ENCODE measurements around the gene CISTR.

CISTR gene

DNA sequence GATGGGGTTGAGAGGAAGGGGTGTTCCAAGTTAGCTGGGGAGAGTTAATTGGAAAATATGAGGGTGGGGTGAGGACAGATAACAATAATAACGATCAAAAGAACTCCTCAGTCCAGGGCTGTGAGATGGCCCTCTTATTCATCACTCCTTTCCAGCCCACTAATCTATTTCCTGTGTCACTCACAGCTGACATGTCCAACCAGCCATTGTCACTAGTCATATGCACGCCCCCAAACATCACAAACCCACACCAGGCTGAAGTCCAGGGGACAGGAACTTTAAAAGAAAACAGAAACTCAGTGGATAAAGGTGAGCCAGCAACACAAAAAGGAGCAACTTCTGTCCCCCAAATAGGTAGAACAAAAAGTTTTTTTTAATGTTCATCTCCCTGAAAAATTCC lies 25.4 kb downstream of the CISTR start:
- H3K4me3 ChIP-seq (ENCODE audit: low read depth, low read length), result no peak overlapping the region
- H3K4me1 ChIP-seq (ENCODE audit: control insufficient read depth, insufficient read depth, low read length), result peaks cover 2% of the 10 kb centered on the region; the same call in 1 of the 2 replicates
- H3K9me3 ChIP-seq (ENCODE audit: control insufficient read depth, insufficient read depth, low read depth, low read length), result no peaks in the 10 kb centered on the region
- H3K27ac ChIP-seq (ENCODE audit: extremely low read depth, low read depth, low read length), result no peak overlapping the region
- ChIA-PET POLR2A (interaction anchor here (1.9 kb wide), 1 partner anchor 20 kb away, joined by 6 read pairs; no protein-coding TSS in a partner anchor), CTCF (interaction anchor here (1.0 to 18.2 kb wide), 4 partner anchors 19 to 345 kb away, joined by 3 to 327 read pairs (median 6); no protein-coding TSS in a partner anchor)
- peaks cover 0 to 32% of the 10 kb centered on the region in 2 experiments; a peak in 1 of 3 replicates for H3K36me3 ChIP-seq (ENCODE audit: control insufficient read depth in 2 of 2, insufficient read depth in 1 of 2, low read length in 2 of 2)
- TF ChIP-seq ZNF660 (tag by site-specific recombination; IDR thresholded peaks at IDR 0.05), result no peak
- no peak for TF ChIP-seq ZNF266 (tag by site-specific recombination; IDR thresholded peaks at IDR 0.05; ENCODE audit: low read depth)
- TF ChIP-seq, protein P1, sequence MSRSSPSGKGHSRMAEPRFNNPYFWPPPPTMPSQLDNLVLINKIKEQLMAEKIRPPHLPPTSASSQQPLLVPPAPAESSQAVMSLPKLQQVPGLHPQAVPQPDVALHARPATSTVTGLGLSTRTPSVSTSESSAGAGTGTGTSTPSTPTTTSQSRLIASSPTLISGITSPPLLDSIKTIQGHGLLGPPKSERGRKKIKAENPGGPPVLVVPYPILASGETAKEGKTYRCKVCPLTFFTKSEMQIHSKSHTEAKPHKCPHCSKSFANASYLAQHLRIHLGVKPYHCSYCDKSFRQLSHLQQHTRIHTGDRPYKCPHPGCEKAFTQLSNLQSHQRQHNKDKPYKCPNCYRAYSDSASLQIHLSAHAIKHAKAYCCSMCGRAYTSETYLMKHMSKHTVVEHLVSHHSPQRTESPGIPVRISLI (tag by site-specific recombination; IDR thresholded peaks at IDR 0.05), result no peak
- TF ChIP-seq TCF7L2 (IDR thresholded peaks at IDR 0.05; ENCODE audit: borderline replicate concordance, low read depth, low read length), result no peak
- no peak for TF ChIP-seq ZNF146 (tag by site-specific recombination; IDR thresholded peaks at IDR 0.05)
- TF ChIP-seq, protein P2, sequence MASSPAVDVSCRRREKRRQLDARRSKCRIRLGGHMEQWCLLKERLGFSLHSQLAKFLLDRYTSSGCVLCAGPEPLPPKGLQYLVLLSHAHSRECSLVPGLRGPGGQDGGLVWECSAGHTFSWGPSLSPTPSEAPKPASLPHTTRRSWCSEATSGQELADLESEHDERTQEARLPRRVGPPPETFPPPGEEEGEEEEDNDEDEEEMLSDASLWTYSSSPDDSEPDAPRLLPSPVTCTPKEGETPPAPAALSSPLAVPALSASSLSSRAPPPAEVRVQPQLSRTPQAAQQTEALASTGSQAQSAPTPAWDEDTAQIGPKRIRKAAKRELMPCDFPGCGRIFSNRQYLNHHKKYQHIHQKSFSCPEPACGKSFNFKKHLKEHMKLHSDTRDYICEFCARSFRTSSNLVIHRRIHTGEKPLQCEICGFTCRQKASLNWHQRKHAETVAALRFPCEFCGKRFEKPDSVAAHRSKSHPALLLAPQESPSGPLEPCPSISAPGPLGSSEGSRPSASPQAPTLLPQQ (tag by site-specific recombination; IDR thresholded peaks at IDR 0.05), result no peak
- TF ChIP-seq, protein P3, sequence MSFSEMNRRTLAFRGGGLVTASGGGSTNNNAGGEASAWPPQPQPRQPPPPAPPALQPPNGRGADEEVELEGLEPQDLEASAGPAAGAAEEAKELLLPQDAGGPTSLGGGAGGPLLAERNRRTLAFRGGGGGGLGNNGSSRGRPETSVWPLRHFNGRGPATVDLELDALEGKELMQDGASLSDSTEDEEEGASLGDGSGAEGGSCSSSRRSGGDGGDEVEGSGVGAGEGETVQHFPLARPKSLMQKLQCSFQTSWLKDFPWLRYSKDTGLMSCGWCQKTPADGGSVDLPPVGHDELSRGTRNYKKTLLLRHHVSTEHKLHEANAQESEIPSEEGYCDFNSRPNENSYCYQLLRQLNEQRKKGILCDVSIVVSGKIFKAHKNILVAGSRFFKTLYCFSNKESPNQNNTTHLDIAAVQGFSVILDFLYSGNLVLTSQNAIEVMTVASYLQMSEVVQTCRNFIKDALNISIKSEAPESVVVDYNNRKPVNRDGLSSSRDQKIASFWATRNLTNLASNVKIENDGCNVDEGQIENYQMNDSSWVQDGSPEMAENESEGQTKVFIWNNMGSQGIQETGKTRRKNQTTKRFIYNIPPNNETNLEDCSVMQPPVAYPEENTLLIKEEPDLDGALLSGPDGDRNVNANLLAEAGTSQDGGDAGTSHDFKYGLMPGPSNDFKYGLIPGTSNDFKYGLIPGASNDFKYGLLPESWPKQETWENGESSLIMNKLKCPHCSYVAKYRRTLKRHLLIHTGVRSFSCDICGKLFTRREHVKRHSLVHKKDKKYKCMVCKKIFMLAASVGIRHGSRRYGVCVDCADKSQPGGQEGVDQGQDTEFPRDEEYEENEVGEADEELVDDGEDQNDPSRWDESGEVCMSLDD (tag by site-specific recombination; IDR thresholded peaks at IDR 0.05), result no peak

DNA sequence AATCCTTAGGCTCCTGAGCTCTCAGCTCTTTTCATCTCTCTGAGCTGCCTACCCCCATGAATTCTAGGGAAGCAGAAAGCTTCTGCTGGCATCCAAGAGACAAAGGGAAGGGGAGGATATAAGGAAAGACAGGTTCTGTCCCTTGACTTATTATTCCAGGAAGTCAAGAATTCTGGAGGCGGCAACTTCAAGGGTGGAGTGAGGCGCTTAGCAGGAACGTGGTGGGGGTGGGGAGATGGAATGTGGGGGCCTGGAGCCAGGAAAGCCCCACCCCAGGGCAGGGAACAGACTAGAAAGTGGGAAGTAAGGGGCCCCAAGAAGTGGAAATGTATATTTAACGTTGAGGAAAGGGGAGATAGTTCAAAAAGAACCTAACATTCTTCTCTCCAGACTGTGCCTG lies 26.0 kb downstream of the CISTR start:
- Histone ChIP-seq H3K4me3 (ENCODE audit: low read depth, low read length) (no peak overlapping the region), H3K4me1 (ENCODE audit: control insufficient read depth, insufficient read depth, low read length) (peaks cover 2% of the 10 kb centered on the region; the same call in 1 of the 2 replicates), H3K9me3 (ENCODE audit: control insufficient read depth, insufficient read depth, low read depth, low read length) (no peaks in the 10 kb centered on the region), H3K27ac (ENCODE audit: extremely low read depth, low read depth, low read length) (no peak overlapping the region), H3K36me3 (ENCODE audit: control insufficient read depth in 2 of 2, insufficient read depth in 1 of 2, low read length in 2 of 2) (peaks cover 0 to 38% of the 10 kb centered on the region in 2 experiments; a peak in 1 of 3 replicates)
- no peak for TF ChIP-seq EGR2 (tag by site-specific recombination; IDR thresholded peaks at IDR 0.05; ENCODE audit: low read depth)
- TF ChIP-seq ZNF248 (tag by site-specific recombination; IDR thresholded peaks at IDR 0.05), result no peak
- TF ChIP-seq SCRT1 (tag by site-specific recombination; IDR thresholded peaks at IDR 0.05; ENCODE audit: borderline replicate concordance), result no peak
- TF ChIP-seq ZNF624 (tag by site-specific recombination; IDR thresholded peaks at IDR 0.05), result no peak
- TF ChIP-seq ZNF530 (tag by site-specific recombination; IDR thresholded peaks at IDR 0.05; ENCODE audit: low read depth), result no peak
- TF ChIP-seq GLI2 (tag by site-specific recombination; IDR thresholded peaks at IDR 0.05; ENCODE audit: borderline replicate concordance, low read depth), result no peak
- TF ChIP-seq YY2 (tag by site-specific recombination; IDR thresholded peaks at IDR 0.05), result no peak
- no peak for TF ChIP-seq IKZF3 (tag by site-specific recombination; IDR thresholded peaks at IDR 0.05)
- TF ChIP-seq, protein P4, sequence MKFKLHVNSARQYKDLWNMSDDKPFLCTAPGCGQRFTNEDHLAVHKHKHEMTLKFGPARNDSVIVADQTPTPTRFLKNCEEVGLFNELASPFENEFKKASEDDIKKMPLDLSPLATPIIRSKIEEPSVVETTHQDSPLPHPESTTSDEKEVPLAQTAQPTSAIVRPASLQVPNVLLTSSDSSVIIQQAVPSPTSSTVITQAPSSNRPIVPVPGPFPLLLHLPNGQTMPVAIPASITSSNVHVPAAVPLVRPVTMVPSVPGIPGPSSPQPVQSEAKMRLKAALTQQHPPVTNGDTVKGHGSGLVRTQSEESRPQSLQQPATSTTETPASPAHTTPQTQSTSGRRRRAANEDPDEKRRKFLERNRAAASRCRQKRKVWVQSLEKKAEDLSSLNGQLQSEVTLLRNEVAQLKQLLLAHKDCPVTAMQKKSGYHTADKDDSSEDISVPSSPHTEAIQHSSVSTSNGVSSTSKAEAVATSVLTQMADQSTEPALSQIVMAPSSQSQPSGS (tag by site-specific recombination; IDR thresholded peaks at IDR 0.05; ENCODE audit: low read depth), result no peak
- TF ChIP-seq, protein P5, sequence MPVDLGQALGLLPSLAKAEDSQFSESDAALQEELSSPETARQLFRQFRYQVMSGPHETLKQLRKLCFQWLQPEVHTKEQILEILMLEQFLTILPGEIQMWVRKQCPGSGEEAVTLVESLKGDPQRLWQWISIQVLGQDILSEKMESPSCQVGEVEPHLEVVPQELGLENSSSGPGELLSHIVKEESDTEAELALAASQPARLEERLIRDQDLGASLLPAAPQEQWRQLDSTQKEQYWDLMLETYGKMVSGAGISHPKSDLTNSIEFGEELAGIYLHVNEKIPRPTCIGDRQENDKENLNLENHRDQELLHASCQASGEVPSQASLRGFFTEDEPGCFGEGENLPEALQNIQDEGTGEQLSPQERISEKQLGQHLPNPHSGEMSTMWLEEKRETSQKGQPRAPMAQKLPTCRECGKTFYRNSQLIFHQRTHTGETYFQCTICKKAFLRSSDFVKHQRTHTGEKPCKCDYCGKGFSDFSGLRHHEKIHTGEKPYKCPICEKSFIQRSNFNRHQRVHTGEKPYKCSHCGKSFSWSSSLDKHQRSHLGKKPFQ (tag by site-specific recombination; IDR thresholded peaks at IDR 0.05), result no peak
- no peak for TF ChIP-seq KLF16 (tag by site-specific recombination; IDR thresholded peaks at IDR 0.05)
- no peak for TF ChIP-seq ZNF10 (tag by site-specific recombination; IDR thresholded peaks at IDR 0.05)
- TF ChIP-seq ZNF114 (tag by site-specific recombination; IDR thresholded peaks at IDR 0.05), result no peak
- TF ChIP-seq, protein P6, sequence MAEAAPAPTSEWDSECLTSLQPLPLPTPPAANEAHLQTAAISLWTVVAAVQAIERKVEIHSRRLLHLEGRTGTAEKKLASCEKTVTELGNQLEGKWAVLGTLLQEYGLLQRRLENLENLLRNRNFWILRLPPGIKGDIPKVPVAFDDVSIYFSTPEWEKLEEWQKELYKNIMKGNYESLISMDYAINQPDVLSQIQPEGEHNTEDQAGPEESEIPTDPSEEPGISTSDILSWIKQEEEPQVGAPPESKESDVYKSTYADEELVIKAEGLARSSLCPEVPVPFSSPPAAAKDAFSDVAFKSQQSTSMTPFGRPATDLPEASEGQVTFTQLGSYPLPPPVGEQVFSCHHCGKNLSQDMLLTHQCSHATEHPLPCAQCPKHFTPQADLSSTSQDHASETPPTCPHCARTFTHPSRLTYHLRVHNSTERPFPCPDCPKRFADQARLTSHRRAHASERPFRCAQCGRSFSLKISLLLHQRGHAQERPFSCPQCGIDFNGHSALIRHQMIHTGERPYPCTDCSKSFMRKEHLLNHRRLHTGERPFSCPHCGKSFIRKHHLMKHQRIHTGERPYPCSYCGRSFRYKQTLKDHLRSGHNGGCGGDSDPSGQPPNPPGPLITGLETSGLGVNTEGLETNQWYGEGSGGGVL (tag by site-specific recombination; IDR thresholded peaks at IDR 0.05), result no peak
- TF ChIP-seq ZNF157 (tag by site-specific recombination; IDR thresholded peaks at IDR 0.05), result no peak
- ChIA-PET POLR2A (no interaction called here), CTCF (interaction anchor here (0.7 to 18.2 kb wide), 5 partner anchors 12 to 344 kb away, joined by 3 to 327 read pairs (median 4); no protein-coding TSS in a partner anchor)

Data from HEK293 (cell line).